Pancreas (tissue), 10 donors: ENCODE data around the gene ZNF791. TPM values are rescaled to one million over a fixed set of nuclear protein-coding genes. Genes with fewer than 3 reads are reported as not detected.

Experiments
- ATAC-seq, 4 donors: fragments of 200-7000 bp; cut with Tn5 transposase; one replicate each; pipeline versions ENCODE4 v1.8.0 to v1.9.1; 2020; ENCODE audit warnings: mild to moderate bottlenecking in 4 of 4, moderate library complexity in 4 of 4
- DNase-seq, 6 donors: peaks; one replicate each; pipeline ENCODE4 v3.0.0-alpha.2; 2020
- FAIRE-seq: peaks from 2 replicates; lab custom pipeline; 2012; peaks lifted over from hg19 to GRCh38; lab: Jason Lieb, UNC
- H3K27ac ChIP-seq, 4 donors: fragments of 200-600 bp; sonication (generic); 1 replicate in 3 of 4; 2 replicates in 1 of 4; pipeline versions ENCODE4 v1.5.0 to v1.8.0; 2020
- H3K27me3 ChIP-seq, 4 donors: fragments of 200-600 bp; one replicate each; pipeline ENCODE4 v1.8.0; 2021
- H3K36me3 ChIP-seq, 3 donors: fragments of 200-600 bp; sonication (generic) in 1 of 3; one replicate each; pipeline versions ENCODE4 v1.5.0 to v1.8.0; 2020 to 2021
- H3K4me1 ChIP-seq, 3 donors: fragments of 200-600 bp; one replicate each; pipeline ENCODE4 v1.8.0; 2021
- H3K4me3 ChIP-seq, 4 donors: fragments of 200-600 bp; sonication (generic) in 2 of 4; one replicate each; pipeline versions ENCODE4 v1.5.0 to v1.8.0; 2020 to 2021
- H3K9me3 ChIP-seq, 4 donors: fragments of 200-600 bp; one replicate each; pipeline ENCODE4 v1.8.0; 2021
- WGBS, 2 donors: extraction: QIAGEN DNeasy Blood & Tissue Kit; methylation state at CpG; one replicate each; pipeline ENCODE4 v1.1.7; 2013; 5-methylcytosine and 5-hydroxymethylcytosine counted together
- intact Hi-C, 3 donors: fragments of 100-400 bp; cut with DNase I; formaldehyde crosslinking; loops; one replicate each; pipeline versions ENCODE4 v1.11.1 to v1.14.2; 2022
- polyA plus RNA-seq, 2 donors: library from polyadenylated mRNA; stranded (reverse); fragments of 200-250 nt; gene quantifications; one replicate each; pipeline ENCODE4 v1.2.3, GENCODE V29; 2013
- total RNA-seq, 6 donors: library from RNA; stranded (reverse); fragmentation: NEBNext Ultra II Directional in 4 of 6; extraction: Animal tissue kit (Norgen Biotek cat#: 25700) in 4 of 6; gene quantifications; one replicate each; pipeline versions ENCODE4 v1.2.1 to v1.2.4, GENCODE V29; 2021 to 2023
- TF ChIP-seq, protein P1 (sequence below), 4 donors: fragments of 200-600 bp; sonication (generic) in 3 of 4; IDR thresholded peaks; one replicate each; pipeline versions ENCODE4 v1.5.0 to v1.8.0; 2021; ENCODE audit warnings: antibody characterized with exemption in 4 of 4
- donor health status: healthy with polysubstance abuse.
- donor health status: DM: no; HTN: no; CAD: no; lungs with moderate emphysema.
- donor health status: DM: no; HTN: no; CAD: no.
- donor health status: control.
- donor health status: control.
- donor health status: Bipolar disorder and iron deficiency.
- donor health status: DM: yes; HTN: yes; CAD: no.
- donor health status: DM: no; HTN: no; CAD: no.
- donor health status: DM: no; HTN: no; CAD: no.
- donor health status: DM: yes; HTN: yes; CAD: no.

ZNF791 gene
- total and polyA plus RNA-seq, 8 donors, result 6.1 to 16.7 (median 10.9) TPM

DNA sequence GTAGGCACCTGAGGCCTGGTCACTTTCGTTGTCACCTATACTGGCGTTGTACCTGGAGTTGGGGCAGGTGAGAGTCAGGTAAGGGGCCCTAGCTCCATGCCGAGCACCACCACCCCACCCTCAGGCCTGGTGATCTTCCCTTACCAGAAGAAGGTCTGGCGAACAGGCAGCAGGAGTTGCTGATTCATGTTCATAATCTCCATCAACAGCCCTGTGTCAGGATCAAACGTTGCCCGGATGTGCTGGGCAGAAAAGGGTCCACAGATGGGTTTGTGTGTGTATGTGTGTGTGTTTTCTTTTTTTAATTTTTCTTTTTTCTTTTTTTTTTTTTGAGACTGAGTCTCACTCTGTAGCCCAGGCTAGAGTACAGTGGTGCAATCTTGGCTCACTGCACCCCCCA, 41.5 kb downstream of the ZNF791 start:
- TF ChIP-seq, protein P1, sequence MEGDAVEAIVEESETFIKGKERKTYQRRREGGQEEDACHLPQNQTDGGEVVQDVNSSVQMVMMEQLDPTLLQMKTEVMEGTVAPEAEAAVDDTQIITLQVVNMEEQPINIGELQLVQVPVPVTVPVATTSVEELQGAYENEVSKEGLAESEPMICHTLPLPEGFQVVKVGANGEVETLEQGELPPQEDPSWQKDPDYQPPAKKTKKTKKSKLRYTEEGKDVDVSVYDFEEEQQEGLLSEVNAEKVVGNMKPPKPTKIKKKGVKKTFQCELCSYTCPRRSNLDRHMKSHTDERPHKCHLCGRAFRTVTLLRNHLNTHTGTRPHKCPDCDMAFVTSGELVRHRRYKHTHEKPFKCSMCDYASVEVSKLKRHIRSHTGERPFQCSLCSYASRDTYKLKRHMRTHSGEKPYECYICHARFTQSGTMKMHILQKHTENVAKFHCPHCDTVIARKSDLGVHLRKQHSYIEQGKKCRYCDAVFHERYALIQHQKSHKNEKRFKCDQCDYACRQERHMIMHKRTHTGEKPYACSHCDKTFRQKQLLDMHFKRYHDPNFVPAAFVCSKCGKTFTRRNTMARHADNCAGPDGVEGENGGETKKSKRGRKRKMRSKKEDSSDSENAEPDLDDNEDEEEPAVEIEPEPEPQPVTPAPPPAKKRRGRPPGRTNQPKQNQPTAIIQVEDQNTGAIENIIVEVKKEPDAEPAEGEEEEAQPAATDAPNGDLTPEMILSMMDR (IDR thresholded peaks at IDR 0.05), result no peak

DNA sequence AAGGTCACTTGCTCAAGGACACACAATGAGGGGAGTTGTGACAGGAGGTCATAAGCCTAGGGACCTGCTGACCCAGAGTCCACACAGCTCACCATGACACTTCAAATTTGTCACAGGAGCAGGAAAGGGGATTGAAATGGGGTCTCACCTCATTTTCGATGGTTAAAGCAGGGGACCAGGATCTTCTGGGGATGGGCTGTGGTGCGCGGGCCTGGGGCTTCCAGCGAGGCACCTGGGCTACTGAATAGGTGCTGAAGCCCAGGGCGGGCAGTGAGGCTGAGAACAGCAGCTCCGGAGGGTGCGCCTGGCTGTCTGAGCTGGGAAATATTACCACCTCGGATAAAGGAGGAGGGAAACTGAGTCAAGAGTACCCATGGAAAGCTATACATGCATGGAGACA, 44.8 kb downstream of the ZNF791 start:
- H3K4me3 ChIP-seq, result no peak overlapping the region
- no peaks in the 10 kb centered on the region for H3K36me3 ChIP-seq
- FAIRE-seq (no peak), ATAC-seq (no peak), DNase-seq (no peak)
- no peak overlapping the region for H3K27ac ChIP-seq
- no peaks in the 10 kb centered on the region for H3K9me3 ChIP-seq
- no peaks in the 10 kb centered on the region for H3K27me3 ChIP-seq
- 88 to 89% methylated on average over 8 of the region's 8 CpGs for whole genome bisulfite sequencing, 2 donors
- TF ChIP-seq, protein P1 (IDR thresholded peaks at IDR 0.05), result no peak
- H3K4me1 ChIP-seq, result no peaks in the 10 kb centered on the region
- intact Hi-C loops, result no loop called here

More for the DNA sequence above, 41.5 kb downstream of the ZNF791 start:
- Histone ChIP-seq H3K27ac (no peak overlapping the region), H3K4me1 (peaks cover 0 to 7% (median 6%) of the 10 kb centered on the region in 3 donors), H3K27me3 (no peaks in the 10 kb centered on the region), H3K36me3 (no peaks in the 10 kb centered on the region), H3K9me3 (no peaks in the 10 kb centered on the region), H3K4me3 (no peak overlapping the region)
- no peak for ATAC-seq
- WGBS, 2 donors, result 85 to 87% methylated on average over 6 of the region's 6 CpGs
- no peak for FAIRE-seq
- DNase-seq, result peak in 1 of 6 donors; percentile 11
- intact Hi-C loops, result no loop called here

DNA sequence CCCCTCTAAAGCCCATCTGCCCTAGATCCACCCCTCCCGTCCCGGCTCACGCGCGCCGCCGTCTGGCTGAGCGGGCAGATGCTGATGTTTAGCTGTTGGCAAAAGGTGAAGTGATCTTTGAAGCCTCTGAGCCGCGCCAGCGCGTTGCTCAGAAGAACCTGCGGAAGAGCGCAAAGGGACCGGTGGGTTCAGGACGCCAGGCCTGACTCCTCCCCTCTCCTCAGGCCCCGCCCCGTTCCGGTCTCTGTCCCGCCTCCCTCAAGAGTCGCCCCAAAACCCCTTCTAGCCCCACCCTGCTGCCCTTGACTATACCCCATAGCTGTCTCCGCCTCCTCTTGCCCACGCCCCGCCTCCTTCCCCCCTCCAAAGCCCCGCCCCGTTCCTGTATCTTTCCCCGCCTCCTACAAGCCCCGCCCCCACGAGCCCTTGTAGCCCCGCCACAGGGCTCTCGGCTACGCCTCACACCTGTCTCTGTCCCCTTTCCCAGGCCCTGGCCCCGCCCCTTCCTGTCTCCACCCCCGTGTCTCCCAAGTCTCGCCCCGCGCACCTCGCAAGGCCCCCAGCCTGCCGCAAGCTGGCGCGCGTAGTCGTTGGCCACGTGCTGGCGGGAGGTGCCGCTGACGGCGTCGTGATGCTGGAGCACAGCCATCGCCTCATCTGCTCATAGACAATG, 46.3 kb downstream of the ZNF791 start:
- peak in 5 of 6 donors; percentile 35 to 83 (median 58) for DNase-seq

DNA sequence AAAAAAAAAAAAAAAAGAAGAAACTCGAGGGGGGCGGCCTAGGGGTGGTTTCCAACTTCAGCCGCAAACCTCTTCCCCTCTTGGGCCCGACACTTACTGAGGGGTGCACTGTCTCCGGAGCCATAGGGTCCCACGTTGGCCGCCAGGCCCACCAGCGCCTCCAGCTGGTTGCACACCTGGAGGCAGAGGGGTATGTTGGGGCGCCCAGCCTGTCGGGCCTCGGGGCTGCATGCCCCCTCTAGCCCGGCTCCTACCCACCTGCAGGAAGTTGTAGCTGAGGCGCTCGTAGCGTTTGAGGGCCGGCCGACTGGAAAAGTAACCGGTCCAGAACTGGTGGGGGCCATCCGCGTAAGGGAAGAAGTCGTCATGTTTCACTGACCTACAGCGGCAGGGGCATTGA, 47.2 kb downstream of the ZNF791 start:
- DNase-seq (no peak), FAIRE-seq (no peak), ATAC-seq (no peak)
- Histone ChIP-seq H3K4me3 (no peak overlapping the region), H3K27ac (no peak overlapping the region), H3K4me1 (no peaks in the 10 kb centered on the region), H3K9me3 (no peaks in the 10 kb centered on the region), H3K36me3 (peaks cover 0 to 6% (median 0%) of the 10 kb centered on the region in 3 donors), H3K27me3 (no peaks in the 10 kb centered on the region)
- 96% methylated on average over 22 of the region's 22 CpGs for WGBS, 2 donors
- TF ChIP-seq, protein P1 (IDR thresholded peaks at IDR 0.05), result no peak
- intact Hi-C loops, result no loop called here

More for the DNA sequence above, 46.3 kb downstream of the ZNF791 start:
- FAIRE-seq, result no peak
- Histone ChIP-seq H3K36me3 (peaks cover 0 to 6% (median 0%) of the 10 kb centered on the region in 3 donors), H3K27me3 (no peaks in the 10 kb centered on the region), H3K9me3 (no peaks in the 10 kb centered on the region), H3K27ac (no peak overlapping the region), H3K4me1 (no peaks in the 10 kb centered on the region), H3K4me3 (no peak overlapping the region)
- intact Hi-C loops, result no loop called here
- WGBS, 2 donors, result 70 to 78% methylated on average over 47 to 50 of the region's 50 CpGs
- peak in 3 of 4 donors; percentile 71 to 93 (median 73) for ATAC-seq
- TF ChIP-seq, protein P1 (IDR thresholded peaks at IDR 0.05), result no peak

DNA sequence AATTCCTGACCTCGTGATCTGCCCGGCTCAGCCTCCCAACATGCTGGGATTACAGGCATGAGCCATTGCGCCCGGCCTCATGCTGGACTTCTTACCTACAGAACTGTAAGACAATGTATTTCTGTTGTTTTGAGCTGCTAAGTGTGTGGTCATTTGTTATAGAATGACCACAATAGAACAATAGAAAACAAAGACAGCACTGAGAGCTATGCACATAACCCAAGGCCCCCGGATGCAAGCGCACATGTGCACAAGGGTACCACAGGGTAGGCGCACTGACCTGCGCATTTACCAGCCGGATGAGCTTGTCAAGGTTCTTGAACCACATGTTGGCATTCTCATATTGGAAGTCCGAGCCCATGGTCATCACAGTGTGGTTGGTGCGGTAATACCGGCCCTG, 50.3 kb downstream of the ZNF791 start:
- DNase-seq (no peak), ATAC-seq (no peak), FAIRE-seq (no peak)
- WGBS, 2 donors, result 90% methylated on average over 12 of the region's 12 CpGs
- no peak overlapping the region for H3K27ac ChIP-seq
- no peaks in the 10 kb centered on the region for H3K27me3 ChIP-seq
- intact Hi-C loops, result no loop called here
- peaks cover 0 to 12% (median 0%) of the 10 kb centered on the region in 3 donors for H3K36me3 ChIP-seq
- H3K4me1 ChIP-seq, result peaks cover 0 to 3% (median 0%) of the 10 kb centered on the region in 3 donors
- no peak overlapping the region for H3K4me3 ChIP-seq
- H3K9me3 ChIP-seq, result no peaks in the 10 kb centered on the region
- TF ChIP-seq, protein P1 (IDR thresholded peaks at IDR 0.05), result no peak
